ENCODE data around the gene SLC44A3. TPM values are rescaled to one million over a fixed set of nuclear protein-coding genes. Genes with fewer than 3 reads are reported as not detected.
A peak's percentile ranks its signal among the peaks of the same experiment; 100 is the strongest.

Gene SLC44A3
- total and polyA plus RNA-seq, 2 of the 4 experiments (the other 2 are of a cell fraction) = 0.31 to 0.54 TPM

- Histone ChIP-seq H3K9me1 (ENCODE audit: insufficient read depth, low read length) (peaks cover 7% of the 10 kb centered on the region), H3K4me1 (ENCODE audit: control insufficient read depth, insufficient read depth, low read length) (peaks cover 8% of the 10 kb centered on the region), H4K5ac (ENCODE audit: low read depth, low read length) (no peak overlapping the region), H2BK20ac (ENCODE audit: low read depth, low read length) (no peak overlapping the region), H3K4ac (ENCODE audit: low read depth, low read length) (no peak overlapping the region), H3K4me3 (ENCODE audit: insufficient read depth, low read depth, low read length) (no peak overlapping the region), H4K8ac (ENCODE audit: low read depth in 2 of 2, low read length in 2 of 2) (no peak overlapping the region), H3K14ac (replicated peaks; ENCODE audit: low read depth, low read length) (no peak overlapping the region), H3K4me2 (ENCODE audit: low read depth, low read length) (no peak overlapping the region; the same call in 1 of the 2 replicates), H3K27me3 (ENCODE audit: control insufficient read depth, insufficient read depth, low read length) (no peaks in the 10 kb centered on the region), H2BK5ac (ENCODE audit: low read depth, low read length, poor library complexity, severe bottlenecking) (no peak overlapping the region), H2AK9ac (replicated peaks; ENCODE audit: low read depth, low read length, poor library complexity) (no peak overlapping the region), H3K9me3 (ENCODE audit: control insufficient read depth, insufficient read depth, low read length) (no peaks in the 10 kb centered on the region), H3K56ac (ENCODE audit: extremely low read depth, insufficient read depth, low read length) (no peak overlapping the region), H2AK5ac (ENCODE audit: low read depth, low read length) (no peak overlapping the region), H2AFZ (replicated peaks; ENCODE audit: low read length, poor library complexity) (no peak overlapping the region), H3K18ac (ENCODE audit: low read depth, low read length) (no peak overlapping the region), H2BK15ac (ENCODE audit: low read depth, low read length) (no peak overlapping the region), H4K91ac (ENCODE audit: insufficient read depth, low read depth, low read length) (no peak overlapping the region), H3K36me3 (ENCODE audit: control insufficient read depth, insufficient read depth, low read length) (no peaks in the 10 kb centered on the region), H3K27ac (ENCODE audit: insufficient read depth, low read length) (no peak overlapping the region), H3K23ac (ENCODE audit: low read depth, low read length) (no peak overlapping the region), H4K20me1 (ENCODE audit: insufficient read depth, low read length) (no peaks in the 10 kb centered on the region), H3K9ac (ENCODE audit: low read depth, low read length) (no peak overlapping the region), H2BK120ac (ENCODE audit: low read depth, low read length) (no peak overlapping the region), H3K79me1 (ENCODE audit: low read depth in 1 of 2, low read length in 2 of 2) (peaks cover 0 to 7% of the 10 kb centered on the region in 2 experiments; a peak in 1 of 4 replicates)
- ChIA-PET POLR2A (ENCODE audit: unreplicated experiment) (no interaction called here), CTCF (no interaction called here)
- in situ Hi-C loops (cut with MboI; ENCODE audit: low sequenced_read_pairs) (no loop called here), dilution Hi-C loops (cut with HindIII; ENCODE audit: low sequenced_read_pairs, unreplicated experiment) (no loop called here), intact Hi-C loops (cut with micrococcal nuclease) (no loop called here)
- 100% methylated on average over 1 of the region's 5 CpGs; no CpG with 5 or more reads in 1 of the 2 experiments for WGBS, 2 experiments (ENCODE audit: extremely low coverage in 2 of 2, insufficient read length in 1 of 2)
- DNase-seq = peak; percentile 45
- ATAC-seq (ENCODE audit: low read depth) = peak; percentile 49; the same call in 1 of the 2 replicates
- BruUV-seq (replicated peaks) = no TSS peak
- TF ChIP-seq SMC3 (IDR thresholded peaks at IDR 0.05; ENCODE audit: low read depth, low read length) (no peak), MAFK (IDR thresholded peaks at IDR 0.05; ENCODE audit: low read depth, low read length) (peak; percentile 40; the same call in 1 of the 2 replicates)
Measured at GRCh38 chr1:94936861-94937620, 116.9 kb downstream of the SLC44A3 start.

Measured in IMR-90 (cell line).